Testis (tissue), 3 donors: ENCODE measurements around the gene DLGAP4. TPM values are rescaled to one million over a fixed set of nuclear protein-coding genes. Genes with fewer than 3 reads are reported as not detected.

Experiments
- DNase-seq: peaks from one replicate; pipeline ENCODE4 v3.0.0-alpha.2; 2019
- H3K27ac ChIP-seq, 2 donors: fragments of 200-600 bp; sonication (generic); one replicate each; pipeline ENCODE4 v1.5.1; 2019
- H3K27me3 ChIP-seq: fragments of 200-600 bp; sonication (generic); one replicate; pipeline ENCODE4 v1.5.1; 2019
- H3K36me3 ChIP-seq: fragments of 200-600 bp; sonication (generic); one replicate; pipeline ENCODE4 v1.5.1; 2017; ENCODE audit warnings: low read depth; ENCODE audit errors: missing control alignments
- H3K4me1 ChIP-seq: fragments of 200-600 bp; sonication (generic); one replicate; pipeline ENCODE4 v1.5.1; 2019
- H3K4me3 ChIP-seq, 2 donors: fragments of 200-600 bp; sonication (generic); one replicate each; pipeline ENCODE4 v1.5.1; 2017 to 2019
- H3K9me3 ChIP-seq: fragments of 200-600 bp; sonication (generic); one replicate; pipeline ENCODE4 v1.5.1; 2017
- POLR2A ChIP-seq: fragments of 450-650 bp; IDR thresholded peaks from one replicate; pipeline ENCODE4 v1.6.1; 2017; ENCODE audit warnings: antibody characterized with exemption, mild to moderate bottlenecking, moderate library complexity
- WGBS, 2 donors: methylation state at CpG; one replicate each; pipeline ENCODE4 v1.1.5; 2018; 5-methylcytosine and 5-hydroxymethylcytosine counted together
- intact Hi-C: fragments of 100-400 bp; cut with DNase I; formaldehyde crosslinking; loops from one replicate; pipeline ENCODE4 v1.15.1; 2023; ENCODE audit warnings: low total_unique reads
- polyA plus RNA-seq: library from polyadenylated mRNA; stranded (reverse); fragments of 350-450 nt; fragmentation: Illumina TruSeq; extraction: RNeasy Lipid Tissue Mini Kit (QIAGEN cat#74804); gene quantifications from one replicate; pipeline ENCODE4 v1.2.3, GENCODE V29; 2014; ENCODE audit warnings: low read depth, low replicate concordance; ENCODE audit not compliant: insufficient read depth
- total RNA-seq, 2 donors: library from RNA; depleted of rRNA; stranded (reverse); fragments of >200 nt; gene quantifications; one replicate each; pipeline ENCODE4 v1.2.3, GENCODE V29; 2016
- TF ChIP-seq, protein P1 (sequence below), 3 experiments: fragments of 450-650 bp in 2 of 3; fragments of 200-600 bp in 1 of 3; sonication (generic) in 1 of 3; IDR thresholded peaks; one replicate each; pipeline ENCODE4 v1.5.1; 2016 to 2019; ENCODE audit warnings: antibody characterized with exemption in 3 of 3, mild to moderate bottlenecking in 2 of 3, moderate library complexity in 1 of 3

The DLGAP4 gene
- total and polyA plus RNA-seq, 3 donors from 2014 or later: 69.1 to 110 (median 110) TPM

- no peaks in the 10 kb centered on the region for H3K27me3 ChIP-seq
- no peaks in the 10 kb centered on the region for H3K9me3 ChIP-seq
- WGBS, 2 donors: 71 to 72% methylated on average over 7 to 16 of the region's 16 CpGs
- no peaks in the 10 kb centered on the region for H3K36me3 ChIP-seq
- peak overlapping the region; percentile 16 to 68 for H3K27ac ChIP-seq
- no peak for DNase-seq
- intact Hi-C loops: loop anchor here (10.0 kb wide), 1 partner anchor 55 kb away; the partner anchor contains the start of gene RAB5IF
- H3K4me1 ChIP-seq: peaks cover 15% of the 10 kb centered on the region
- H3K4me3 ChIP-seq: no peak overlapping the region
- TF ChIP-seq, protein P1, sequence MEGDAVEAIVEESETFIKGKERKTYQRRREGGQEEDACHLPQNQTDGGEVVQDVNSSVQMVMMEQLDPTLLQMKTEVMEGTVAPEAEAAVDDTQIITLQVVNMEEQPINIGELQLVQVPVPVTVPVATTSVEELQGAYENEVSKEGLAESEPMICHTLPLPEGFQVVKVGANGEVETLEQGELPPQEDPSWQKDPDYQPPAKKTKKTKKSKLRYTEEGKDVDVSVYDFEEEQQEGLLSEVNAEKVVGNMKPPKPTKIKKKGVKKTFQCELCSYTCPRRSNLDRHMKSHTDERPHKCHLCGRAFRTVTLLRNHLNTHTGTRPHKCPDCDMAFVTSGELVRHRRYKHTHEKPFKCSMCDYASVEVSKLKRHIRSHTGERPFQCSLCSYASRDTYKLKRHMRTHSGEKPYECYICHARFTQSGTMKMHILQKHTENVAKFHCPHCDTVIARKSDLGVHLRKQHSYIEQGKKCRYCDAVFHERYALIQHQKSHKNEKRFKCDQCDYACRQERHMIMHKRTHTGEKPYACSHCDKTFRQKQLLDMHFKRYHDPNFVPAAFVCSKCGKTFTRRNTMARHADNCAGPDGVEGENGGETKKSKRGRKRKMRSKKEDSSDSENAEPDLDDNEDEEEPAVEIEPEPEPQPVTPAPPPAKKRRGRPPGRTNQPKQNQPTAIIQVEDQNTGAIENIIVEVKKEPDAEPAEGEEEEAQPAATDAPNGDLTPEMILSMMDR (IDR thresholded peaks at IDR 0.05): no peak
- no peak for TF ChIP-seq POLR2A
Measured at GRCh38 chr20:36549942-36550789, 244.0 kb downstream of the DLGAP4 start.

GRCh38 chr20:36550790-36551299 lies 244.7 kb downstream of the DLGAP4 start:
- Histone ChIP-seq H3K27ac (peak overlapping the region; percentile 16 to 68), H3K4me3 (no peak overlapping the region), H3K4me1 (peaks cover 11% of the 10 kb centered on the region), H3K9me3 (no peaks in the 10 kb centered on the region), H3K27me3 (no peaks in the 10 kb centered on the region), H3K36me3 (no peaks in the 10 kb centered on the region)
- intact Hi-C loops: no loop called here
- TF ChIP-seq, protein P1 (IDR thresholded peaks at IDR 0.05): no peak
- no peak for TF ChIP-seq POLR2A
- DNase-seq: no peak
- 49 to 56% methylated on average over 3 to 15 of the region's 15 CpGs for WGBS, 2 donors

- WGBS, 2 donors: 94 to 100% methylated on average over 2 of the region's 2 CpGs
- DNase-seq: no peak
- no peak for TF ChIP-seq POLR2A
- TF ChIP-seq, protein P1 (IDR thresholded peaks at IDR 0.05): no peak
- Histone ChIP-seq H3K9me3 (no peaks in the 10 kb centered on the region), H3K36me3 (no peaks in the 10 kb centered on the region), H3K27ac (no peak overlapping the region), H3K4me3 (no peak overlapping the region), H3K27me3 (no peaks in the 10 kb centered on the region), H3K4me1 (peaks cover 8% of the 10 kb centered on the region)
- intact Hi-C loops: no loop called here
Measured at GRCh38 chr20:36555248-36555647, 249.1 kb downstream of the DLGAP4 start.

GRCh38 chr20:36562724-36563123 lies 256.6 kb downstream of the DLGAP4 start:
- Histone ChIP-seq H3K27me3 (no peaks in the 10 kb centered on the region), H3K4me1 (no peaks in the 10 kb centered on the region), H3K27ac (no peak overlapping the region), H3K9me3 (no peaks in the 10 kb centered on the region), H3K4me3 (no peak overlapping the region), H3K36me3 (no peaks in the 10 kb centered on the region)
- no peak for DNase-seq
- intact Hi-C loops: no loop called here
- 81 to 87% methylated on average over 2 of the region's 2 CpGs for WGBS, 2 donors
- TF ChIP-seq POLR2A: no peak
- TF ChIP-seq, protein P1 (IDR thresholded peaks at IDR 0.05): no peak
